GM19328 (cell line): ENCODE results near the gene RAP1GAP.
"Not testable (repeated sequence)": the region's sequence is repeated elsewhere in the genome, so short reads cannot be mapped to it uniquely, and the experiment has no call there.

Experiments
- ATAC-seq: cut with Tn5 transposase; IDR thresholded peaks from one replicate; pipeline ENCODE4 v1.9.1; 2021; ENCODE audit warnings: mild to moderate bottlenecking, moderate library complexity; ENCODE audit not compliant: unreplicated experiment

Gene RAP1GAP

GRCh38 chr1:21680381-21680780 is 11.2 kb upstream of the RAP1GAP start:
- ATAC-seq: no peak

- no peak for ATAC-seq
Observed at GRCh38 chr1:21677168-21677567, 8.0 kb upstream of the RAP1GAP start.

GRCh38 chr1:21674957-21675356 is 5.8 kb upstream of the RAP1GAP start:
- no peak for ATAC-seq

- ATAC-seq: not testable (repeated sequence)
Observed at GRCh38 chr1:21673853-21674252, 4.7 kb upstream of the RAP1GAP start.

GRCh38 chr1:21673277-21673780 is 4.2 kb upstream of the RAP1GAP start:
- no peak for ATAC-seq

DNA sequence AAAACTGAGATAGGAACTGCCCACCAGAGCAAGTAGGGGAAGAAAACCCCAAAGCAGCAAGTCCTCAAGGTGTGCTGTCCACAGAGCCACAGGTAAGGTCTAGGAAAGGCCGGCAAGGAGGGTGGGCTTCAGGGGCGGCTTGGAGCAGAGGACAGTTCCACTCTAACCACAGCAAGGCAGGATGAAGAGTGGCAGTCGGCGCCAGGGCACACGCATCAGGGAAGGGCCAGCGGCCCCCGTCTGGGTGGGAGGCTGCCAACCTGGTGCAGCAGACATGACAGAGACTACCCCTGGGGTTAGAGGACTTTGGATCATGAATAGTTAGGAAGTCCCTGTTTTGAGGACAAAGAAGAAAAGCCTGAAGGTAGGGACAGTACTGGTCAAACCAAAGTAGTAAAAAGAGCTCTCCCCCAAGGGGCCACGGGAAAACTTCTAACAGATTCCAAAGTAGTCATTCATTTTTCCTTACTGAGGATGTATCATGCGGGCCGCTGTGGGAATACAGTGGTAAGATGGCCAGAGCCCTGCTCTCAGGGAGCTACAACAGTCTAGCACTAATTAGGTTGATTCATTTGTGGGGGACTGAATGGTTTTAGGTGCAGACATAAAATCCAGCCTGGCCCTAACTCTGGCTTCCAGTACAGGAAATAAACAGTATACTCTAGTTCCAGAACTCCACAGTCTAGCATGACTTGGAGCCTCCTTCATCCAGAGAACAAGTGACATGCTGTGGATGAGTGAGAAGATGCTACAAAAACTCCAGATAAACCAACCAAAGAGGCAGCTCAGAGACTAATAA is 3.5 kb upstream of the RAP1GAP start:
- no peak for ATAC-seq

- ATAC-seq: no peak
Observed at GRCh38 chr1:21671915-21672314, 2.8 kb upstream of the RAP1GAP start.

DNA sequence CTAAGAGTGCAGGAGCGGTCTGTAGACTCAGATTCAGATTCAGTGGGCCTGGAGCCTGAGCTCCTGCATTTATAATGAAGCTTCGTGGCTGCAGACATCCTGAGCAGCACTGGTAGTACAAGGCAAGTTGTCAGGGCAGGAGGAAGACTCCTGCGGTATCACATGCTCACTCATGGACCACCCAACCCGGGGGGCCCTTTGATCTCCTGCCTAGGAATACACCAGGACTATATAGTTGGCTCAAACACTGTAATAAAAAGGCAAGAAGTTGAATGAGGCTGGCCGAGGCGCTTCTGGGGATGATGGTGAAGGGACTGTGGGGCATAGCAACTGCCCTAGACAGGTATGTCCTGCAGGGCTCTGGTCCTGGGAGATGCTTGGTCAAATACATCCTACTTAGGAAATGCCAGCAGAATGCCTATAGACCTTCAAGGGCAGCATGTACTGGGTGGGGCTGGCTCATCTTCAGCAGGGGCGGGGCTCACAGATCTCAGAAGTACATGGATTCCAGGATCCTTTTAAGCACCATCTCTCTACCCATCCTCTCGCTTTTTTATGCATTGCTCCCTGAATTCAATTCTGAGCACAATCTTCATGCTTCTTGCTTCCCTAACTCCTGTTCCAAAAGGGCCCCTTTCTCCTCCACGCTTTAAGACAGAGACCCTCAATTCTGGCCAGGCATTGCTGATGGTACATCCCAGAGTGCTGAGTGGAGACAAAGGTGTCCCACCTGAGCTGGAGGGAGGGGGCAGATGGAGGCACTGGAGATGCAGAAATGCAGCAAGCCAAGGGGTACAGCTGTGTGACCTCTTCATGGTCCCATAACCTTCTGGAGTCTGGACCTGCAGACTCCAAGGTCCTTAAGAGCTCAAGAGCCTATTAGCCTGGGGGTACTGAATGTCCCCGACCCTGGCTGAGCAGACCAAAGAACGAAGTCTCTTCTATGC is 2.1 kb upstream of the RAP1GAP start:
- no peak for ATAC-seq

DNA sequence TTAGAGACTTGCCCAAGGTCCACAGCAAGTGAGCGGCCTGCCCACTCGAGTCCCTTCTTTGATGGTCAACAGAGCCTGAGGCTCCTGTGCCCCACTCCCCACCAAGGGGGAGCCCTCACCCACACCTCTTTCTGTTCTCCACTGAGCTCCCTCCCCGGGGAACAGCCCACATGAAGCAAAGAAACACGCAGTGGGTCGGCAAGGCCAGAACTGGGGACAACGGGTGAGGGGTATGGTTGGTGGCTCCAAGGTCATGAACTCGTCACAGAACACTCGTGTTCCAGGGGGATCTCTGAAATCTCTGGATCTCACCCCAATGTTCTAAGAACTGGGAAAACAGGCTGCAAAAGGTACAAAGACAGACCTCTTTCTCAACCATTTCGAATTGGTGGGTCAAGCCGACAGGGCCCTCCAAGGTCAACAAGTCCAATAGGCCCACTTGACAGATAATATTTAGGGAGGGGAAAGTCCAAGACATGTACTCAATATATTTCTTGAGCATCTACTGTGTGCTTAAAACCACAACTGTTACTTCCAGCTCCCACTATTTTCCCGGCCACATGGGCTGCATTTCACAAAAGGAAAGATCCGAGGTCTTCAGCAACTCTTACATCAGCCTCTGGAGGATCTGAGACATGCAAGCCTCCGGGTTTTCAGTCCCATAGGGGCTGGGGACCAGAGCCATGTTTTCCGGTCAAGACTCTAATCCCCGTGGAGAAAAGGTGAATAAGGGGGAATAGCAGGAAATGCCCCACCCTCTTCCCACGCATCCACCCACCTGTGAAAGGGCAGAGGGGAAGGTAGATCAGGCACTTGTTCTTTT is 1.1 kb upstream of the RAP1GAP start:
- no peak for ATAC-seq

- ATAC-seq: no peak
Observed at GRCh38 chr1:21668951-21669257, 253 bp downstream of the RAP1GAP start.

GRCh38 chr1:21668232-21668950 is 766 bp downstream of the RAP1GAP start:
- ATAC-seq: no peak

DNA sequence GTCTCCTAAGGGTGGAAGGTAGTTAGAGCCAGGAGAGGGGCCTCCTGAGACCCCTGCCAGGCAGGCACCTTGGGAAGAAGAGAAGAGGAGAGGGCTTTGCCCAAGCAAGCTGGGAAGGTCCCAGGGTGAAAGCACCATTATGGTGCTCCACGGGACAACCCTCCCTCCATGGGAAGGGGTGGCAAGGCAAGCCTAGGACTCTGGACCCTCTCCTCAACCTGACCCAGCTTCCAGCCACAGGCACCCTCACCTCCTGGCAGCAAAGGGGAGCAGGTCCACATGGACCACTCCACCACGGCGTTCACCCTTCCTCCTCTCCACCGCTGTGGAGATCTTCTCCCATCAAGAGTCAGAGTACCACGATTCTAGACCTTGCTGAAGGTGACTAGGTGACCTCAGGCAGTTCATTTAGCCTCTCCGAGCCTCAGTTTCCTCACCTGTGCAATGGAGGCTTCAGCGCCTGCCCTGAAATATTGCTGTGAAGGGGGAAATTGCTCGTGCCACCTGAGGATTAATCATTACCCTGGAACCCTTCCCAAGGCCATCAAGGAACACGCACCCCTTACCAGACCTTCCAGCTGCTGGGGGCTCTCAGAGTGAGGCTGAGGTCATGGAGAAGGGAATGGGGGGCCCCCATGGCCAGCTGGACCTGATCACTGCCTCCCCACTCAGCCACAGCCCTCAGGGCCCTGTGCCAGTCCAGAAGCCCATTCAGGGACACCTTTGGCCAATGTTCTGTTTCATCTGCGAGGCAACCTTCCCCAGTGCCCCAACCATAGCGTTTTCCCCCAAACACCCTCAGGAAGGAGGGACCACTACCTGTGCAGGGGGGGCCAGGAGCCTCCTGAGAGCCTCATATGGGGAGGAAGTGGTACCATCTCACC is 1.6 kb downstream of the RAP1GAP start:
- ATAC-seq: no peak

DNA sequence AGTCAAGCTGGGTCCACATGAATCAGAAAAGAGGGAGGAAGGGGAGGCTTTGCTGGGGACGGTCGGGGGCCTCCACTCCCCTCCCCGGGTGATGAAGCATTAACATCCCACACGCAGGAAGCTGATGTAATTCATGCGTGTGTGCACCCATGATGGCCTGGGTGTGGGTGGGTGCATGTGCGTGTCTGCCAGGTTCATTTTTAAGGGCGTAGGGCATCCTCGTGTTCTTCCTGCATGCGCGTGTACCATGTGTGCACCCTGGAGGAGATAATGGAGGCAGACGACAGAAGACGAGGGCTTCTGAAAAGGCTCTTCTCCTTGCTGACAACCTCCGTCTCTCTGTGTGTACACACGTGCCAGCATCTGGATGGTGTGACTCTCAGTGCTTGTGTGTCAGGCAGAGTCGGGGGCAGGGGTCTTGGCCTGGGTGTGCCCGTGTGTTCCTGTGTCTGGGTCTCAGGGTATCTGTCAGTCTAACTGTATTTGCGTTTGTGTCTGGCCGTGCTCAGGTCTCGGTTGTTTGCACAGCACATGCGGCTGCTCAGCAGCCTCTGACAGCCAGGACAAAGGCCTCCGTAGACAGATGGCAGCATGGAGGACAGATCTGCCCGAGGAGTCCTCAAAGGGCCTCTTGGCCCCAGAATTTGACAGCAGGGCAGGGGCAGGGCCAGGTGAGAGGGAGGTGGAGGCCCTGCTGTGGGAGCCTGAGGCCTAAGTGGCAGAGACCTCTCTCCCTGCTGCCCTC is 2.4 kb downstream of the RAP1GAP start:
- no peak for ATAC-seq

DNA sequence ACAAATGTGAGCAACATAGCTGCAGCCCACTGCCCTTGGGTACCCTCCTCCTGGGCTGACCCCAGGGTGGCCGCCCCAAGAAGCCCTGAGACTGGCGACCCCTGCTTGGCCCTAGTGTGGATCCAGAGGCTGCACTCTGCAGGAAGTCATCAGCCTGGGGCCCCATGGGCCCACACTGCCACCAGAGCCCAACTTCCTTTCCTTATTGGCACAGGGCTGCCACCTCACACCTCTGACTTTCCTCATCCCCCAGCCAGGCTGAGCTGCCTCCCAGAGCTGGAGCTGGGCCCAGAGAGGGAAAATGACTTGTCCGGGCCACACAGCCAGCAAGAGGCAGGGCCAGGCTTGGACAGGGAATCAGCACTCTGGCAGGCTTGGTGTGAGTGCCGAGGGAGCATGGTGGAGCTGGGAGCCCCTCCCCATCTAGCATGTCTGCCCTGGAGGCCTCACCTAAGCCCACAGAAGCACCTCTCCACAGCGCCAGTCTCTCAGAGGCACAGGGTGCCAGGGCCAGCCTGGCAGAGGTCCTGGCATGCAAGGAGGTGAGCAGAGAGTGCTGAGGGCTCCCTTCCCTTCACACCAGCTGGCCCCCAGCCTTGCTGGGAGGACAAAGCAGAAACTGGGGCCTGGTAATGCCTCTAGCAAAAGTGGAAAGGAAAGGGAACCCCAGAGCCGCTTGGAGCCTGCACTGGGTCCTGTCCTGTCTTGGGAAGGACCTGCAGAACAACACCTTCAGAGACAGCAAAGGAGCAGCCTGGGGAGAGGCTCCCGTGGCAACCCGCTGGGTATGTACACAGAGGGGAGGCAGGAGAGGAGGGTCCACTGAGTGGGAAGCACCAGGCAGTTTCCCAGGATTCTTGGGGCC is 3.2 kb downstream of the RAP1GAP start:
- no peak for ATAC-seq

GRCh38 chr1:21664806-21665588 is 4.2 kb downstream of the RAP1GAP start:
- ATAC-seq: no peak

GRCh38 chr1:21663951-21664805 is 5.0 kb downstream of the RAP1GAP start:
- no peak for ATAC-seq
